Caco-2 (cell line): Measurements from ENCODE around the gene ZBTB16. TPM values are rescaled to one million over a fixed set of nuclear protein-coding genes. Genes with fewer than 3 reads are reported as not detected.
A peak's percentile ranks its signal among the peaks of the same experiment; 100 is the strongest.

Source experiments
- BruUV-seq: library from RNA; stranded (reverse); fragments of 400-500 nt; replicated peaks from 2 replicates; lab custom pipeline; 2021; lab: Mats Ljungman, UMichigan
- CTCF ChIA-PET: fragments of 300-600 bp; sonication (Branson Sonifier 250); formaldehyde crosslinking; loops from one replicate; lab custom pipeline; 2022; ENCODE audit warnings: antibody characterized with exemption; lab: Charles Lee
- POLR2A ChIA-PET: fragments of 300-600 bp; sonication (Branson Sonifier 250); formaldehyde crosslinking; loops from one replicate; lab custom pipeline; 2022; ENCODE audit warnings: antibody characterized with exemption; lab: Charles Lee
- DNase-seq, 2 experiments: peaks; one replicate each; pipeline versions ENCODE4 v3.0.0 to v3.0.0-alpha.2; 2020 to 2022
- H3K27me3 ChIP-seq: replicated peaks from 2 replicates; pipeline ENCODE4 v1.6.0; 2011; ENCODE audit warnings: low read length; ENCODE audit not compliant: control insufficient read depth, insufficient read depth
- H3K36me3 ChIP-seq: 2 replicates; pipeline ENCODE4 v1.5.1; 2011; ENCODE audit warnings: low read length; ENCODE audit not compliant: control insufficient read depth, insufficient read depth
- H3K4me1 ChIP-seq: fragments of 250-450 bp; sonication (Bioruptor Pico); 2 replicates; pipeline ENCODE4 v1.5.1; 2020; ENCODE audit warnings: mild to moderate bottlenecking
- H3K4me3 ChIP-seq: 2 replicates; pipeline ENCODE4 v1.5.1; 2011; ENCODE audit warnings: low read depth, mild to moderate bottlenecking, control low read depth, low read length
- H3K9me3 ChIP-seq: fragments of 250-450 bp; sonication (Bioruptor Pico); 2 replicates; pipeline ENCODE4 v1.5.1; 2020; ENCODE audit warnings: mild to moderate bottlenecking, moderate library complexity
- H3K27ac Mint-ChIP-seq: one replicate; pipeline ENCODE4 v1.8.0; 2022; ENCODE audit warnings: mixed read lengths; ENCODE audit not compliant: unreplicated experiment
- H3K27me3 Mint-ChIP-seq: one replicate; pipeline ENCODE4 v1.8.0; 2022; ENCODE audit warnings: mixed read lengths; ENCODE audit not compliant: insufficient read depth, unreplicated experiment
- H3K36me3 Mint-ChIP-seq: one replicate; pipeline ENCODE4 v1.8.0; 2022; ENCODE audit warnings: mild to moderate bottlenecking, mixed read lengths; ENCODE audit not compliant: insufficient read depth, unreplicated experiment
- H3K4me1 Mint-ChIP-seq: one replicate; pipeline ENCODE4 v1.8.0; 2022; ENCODE audit warnings: low read depth, mixed read lengths; ENCODE audit not compliant: unreplicated experiment
- H3K4me3 Mint-ChIP-seq: one replicate; pipeline ENCODE4 v1.8.0; 2022; ENCODE audit warnings: mild to moderate bottlenecking, moderate library complexity, mixed read lengths; ENCODE audit not compliant: unreplicated experiment
- H3K9me3 Mint-ChIP-seq: one replicate; pipeline ENCODE4 v1.8.0; 2022; ENCODE audit warnings: mixed read lengths; ENCODE audit not compliant: unreplicated experiment
- intact Hi-C: fragments of 100-400 bp; cut with micrococcal nuclease; formaldehyde crosslinking; loops from one replicate; pipeline ENCODE4 v1.10.0; 2022; ENCODE audit not compliant: unreplicated experiment
- total RNA-seq: library from RNA; stranded (reverse); gene quantifications from 2 replicates; pipeline ENCODE4 v1.2.3, GENCODE V29; 2022
- TF ChIP-seq, protein P1 (sequence below), 2 experiments: fragments of 200-600 bp in 1 of 2; IDR thresholded peaks; 1 replicate in 1 of 2; 2 replicates in 1 of 2; pipeline versions ENCODE4 v1.5.1 to v1.8.0; 2011 to 2022; ENCODE audit warnings: antibody characterized with exemption in 1 of 2, control low read depth in 1 of 2, inconsistent platforms in 1 of 2, low read depth in 1 of 2, low read length in 1 of 2, mild to moderate bottlenecking in 1 of 2, moderate library complexity in 1 of 2; ENCODE audit not compliant: insufficient read depth in 1 of 2, severe bottlenecking in 1 of 2, unreplicated experiment in 1 of 2

Gene ZBTB16
- total RNA-seq, 1 experiment from 2014 or later: 12.7 TPM

DNA sequence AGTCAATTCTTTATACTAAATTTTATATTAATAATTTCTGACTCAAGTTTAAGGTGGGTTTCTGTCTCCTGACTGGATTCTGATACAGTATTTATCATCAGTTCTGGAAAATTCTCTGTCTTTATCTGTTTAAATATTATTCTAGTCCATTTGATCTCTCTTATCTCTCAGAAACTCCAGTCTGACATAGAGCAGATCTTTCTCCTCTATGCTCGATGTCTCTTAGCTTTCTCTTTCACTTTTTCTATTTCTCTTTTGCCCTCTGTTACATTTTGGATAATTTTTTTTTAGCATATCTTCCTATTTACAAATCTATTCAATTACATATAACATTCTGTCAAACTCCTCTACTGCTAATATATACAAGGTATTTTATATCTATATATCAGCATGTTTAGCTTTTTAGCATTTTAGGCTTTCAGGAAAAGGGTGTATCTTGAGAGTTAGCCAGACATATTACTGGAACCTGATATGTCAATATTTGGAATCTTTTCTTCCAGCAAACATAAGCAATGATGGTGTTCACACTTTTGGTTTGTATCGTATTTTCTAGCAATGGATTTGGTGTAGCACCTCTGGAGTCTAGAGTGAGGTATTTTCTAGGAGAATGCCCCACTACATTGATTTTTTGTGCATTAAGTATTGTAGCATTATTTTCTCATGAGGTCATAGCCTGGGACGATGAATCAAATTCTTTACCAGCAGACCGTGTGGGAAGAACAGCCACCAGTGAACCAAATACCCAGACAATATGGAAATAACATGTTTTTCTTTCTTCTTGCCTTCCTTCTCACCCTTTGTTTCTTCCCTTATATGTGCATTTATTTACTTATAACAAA, 232.6 kb downstream of the ZBTB16 start:
- H3K9me3 Mint-ChIP-seq: no peaks in the 10 kb centered on the region
- no peaks in the 10 kb centered on the region for H3K36me3 ChIP-seq
- H3K27me3 Mint-ChIP-seq: no peaks in the 10 kb centered on the region
- DNase-seq: no peak
- peaks cover 23% of the 10 kb centered on the region for H3K4me1 Mint-ChIP-seq
- no peak overlapping the region for H3K4me3 ChIP-seq
- no peaks in the 10 kb centered on the region for H3K9me3 ChIP-seq
- no peaks in the 10 kb centered on the region for H3K27me3 ChIP-seq
- no peaks in the 10 kb centered on the region for H3K36me3 Mint-ChIP-seq
- H3K4me1 ChIP-seq: peaks cover 27% of the 10 kb centered on the region; the same call in 1 of the 2 replicates
- BruUV-seq: no TSS peak
- ChIA-PET CTCF (no interaction called here), POLR2A (no interaction called here)
- no peak overlapping the region for H3K27ac Mint-ChIP-seq
- intact Hi-C loops: no loop called here
- TF ChIP-seq, protein P1, sequence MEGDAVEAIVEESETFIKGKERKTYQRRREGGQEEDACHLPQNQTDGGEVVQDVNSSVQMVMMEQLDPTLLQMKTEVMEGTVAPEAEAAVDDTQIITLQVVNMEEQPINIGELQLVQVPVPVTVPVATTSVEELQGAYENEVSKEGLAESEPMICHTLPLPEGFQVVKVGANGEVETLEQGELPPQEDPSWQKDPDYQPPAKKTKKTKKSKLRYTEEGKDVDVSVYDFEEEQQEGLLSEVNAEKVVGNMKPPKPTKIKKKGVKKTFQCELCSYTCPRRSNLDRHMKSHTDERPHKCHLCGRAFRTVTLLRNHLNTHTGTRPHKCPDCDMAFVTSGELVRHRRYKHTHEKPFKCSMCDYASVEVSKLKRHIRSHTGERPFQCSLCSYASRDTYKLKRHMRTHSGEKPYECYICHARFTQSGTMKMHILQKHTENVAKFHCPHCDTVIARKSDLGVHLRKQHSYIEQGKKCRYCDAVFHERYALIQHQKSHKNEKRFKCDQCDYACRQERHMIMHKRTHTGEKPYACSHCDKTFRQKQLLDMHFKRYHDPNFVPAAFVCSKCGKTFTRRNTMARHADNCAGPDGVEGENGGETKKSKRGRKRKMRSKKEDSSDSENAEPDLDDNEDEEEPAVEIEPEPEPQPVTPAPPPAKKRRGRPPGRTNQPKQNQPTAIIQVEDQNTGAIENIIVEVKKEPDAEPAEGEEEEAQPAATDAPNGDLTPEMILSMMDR (IDR thresholded peaks at IDR 0.05; ENCODE audit: insufficient read depth in 1 of 2, low read depth in 1 of 2, low read length in 1 of 2, severe bottlenecking in 1 of 2, unreplicated experiment in 1 of 2): no peak
- no peak overlapping the region for H3K4me3 Mint-ChIP-seq

DNA sequence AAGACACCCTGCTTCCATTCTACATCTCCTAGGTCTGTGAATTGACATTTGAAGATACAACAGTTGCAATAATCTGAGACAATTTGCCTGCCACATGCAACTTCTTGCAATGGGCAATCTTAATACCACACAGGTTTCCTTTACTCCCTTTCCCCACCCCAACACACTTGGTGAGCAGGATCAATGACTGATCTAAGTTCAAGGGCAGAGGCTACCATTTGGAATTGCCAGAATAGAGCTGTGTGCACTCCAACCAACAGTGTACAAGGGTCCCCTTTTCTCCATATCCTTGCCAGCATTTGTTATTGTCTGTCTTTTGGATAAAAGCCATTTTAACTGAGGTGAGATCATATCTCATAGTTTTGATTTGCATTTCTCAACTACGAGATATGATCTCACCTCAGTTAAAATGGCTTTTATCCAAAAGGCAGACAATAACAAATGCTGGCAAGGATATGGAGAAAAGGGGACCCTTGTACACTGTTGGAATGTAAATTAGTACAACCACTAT, 233.7 kb downstream of the ZBTB16 start:
- H3K9me3 Mint-ChIP-seq: no peaks in the 10 kb centered on the region
- H3K27ac Mint-ChIP-seq: no peak overlapping the region
- BruUV-seq: no TSS peak
- no peaks in the 10 kb centered on the region for H3K27me3 Mint-ChIP-seq
- H3K36me3 ChIP-seq: no peaks in the 10 kb centered on the region
- H3K4me3 ChIP-seq: no peak overlapping the region
- intact Hi-C loops: no loop called here
- ChIA-PET CTCF (no interaction called here), POLR2A (no interaction called here)
- H3K4me1 ChIP-seq: peaks cover 24% of the 10 kb centered on the region; the same call in 1 of the 2 replicates
- no peaks in the 10 kb centered on the region for H3K9me3 ChIP-seq
- no peaks in the 10 kb centered on the region for H3K27me3 ChIP-seq
- no peak overlapping the region for H3K4me3 Mint-ChIP-seq
- H3K4me1 Mint-ChIP-seq: peaks cover 23% of the 10 kb centered on the region
- TF ChIP-seq, protein P1 (IDR thresholded peaks at IDR 0.05; ENCODE audit: insufficient read depth in 1 of 2, low read depth in 1 of 2, low read length in 1 of 2, severe bottlenecking in 1 of 2, unreplicated experiment in 1 of 2): no peak
- no peaks in the 10 kb centered on the region for H3K36me3 Mint-ChIP-seq
- no peak for DNase-seq

DNA sequence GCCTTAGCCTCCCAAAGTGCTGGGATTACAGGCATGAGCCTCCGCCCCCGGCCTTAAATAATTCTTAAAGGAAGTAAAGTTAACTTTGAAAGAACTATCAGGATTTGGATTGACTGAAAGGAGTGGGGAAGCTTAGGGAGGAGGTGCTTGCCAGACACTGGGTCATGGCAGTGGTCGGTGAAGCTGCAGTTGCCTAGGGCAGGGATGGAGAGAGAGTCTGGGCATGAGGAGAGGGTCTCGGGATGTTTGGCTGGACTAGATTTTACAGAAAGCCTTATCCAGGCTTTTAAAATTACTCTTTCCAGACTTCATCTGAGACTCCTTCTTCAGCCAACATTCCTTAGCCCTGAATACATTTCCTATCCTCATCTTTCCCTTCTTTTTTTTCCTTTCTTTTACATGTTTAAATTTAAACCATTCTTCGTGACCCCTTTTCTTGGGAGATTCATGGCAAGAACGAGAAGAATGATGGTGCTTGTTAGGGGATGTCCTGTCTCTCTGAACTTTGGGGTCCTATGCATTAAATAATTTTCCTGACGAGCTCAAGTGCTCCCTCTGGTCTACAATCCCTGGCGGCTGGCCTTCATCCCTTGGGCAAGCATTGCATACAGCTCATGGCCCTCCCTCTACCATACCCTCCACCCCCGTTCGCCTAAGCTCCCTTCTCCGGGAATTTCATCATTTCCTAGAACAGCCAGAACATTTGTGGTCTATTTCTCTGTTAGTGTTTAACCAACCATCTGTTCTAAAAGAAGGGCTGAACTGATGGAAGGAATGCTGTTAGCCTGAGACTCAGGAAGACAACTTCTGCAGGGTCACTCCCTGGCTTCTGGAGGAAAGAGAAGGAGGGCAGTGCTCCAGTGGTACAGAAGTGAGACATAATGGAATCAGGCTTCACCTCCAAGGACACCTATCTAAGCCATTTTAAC, 236.4 kb downstream of the ZBTB16 start, which contains the start of gene NNMT:
TSS of gene NNMT (plus strand) at position 724 of the 929 bp plus-strand sequence. CDS start at position 882, 158 bp downstream.
- TF ChIP-seq, protein P1 (IDR thresholded peaks at IDR 0.05; ENCODE audit: insufficient read depth in 1 of 2, low read depth in 1 of 2, low read length in 1 of 2, severe bottlenecking in 1 of 2, unreplicated experiment in 1 of 2): no peak
- no peak for DNase-seq
- Histone ChIP-seq H3K4me1 (peaks cover 23% of the 10 kb centered on the region; the same call in 1 of the 2 replicates), H3K4me3 (no peak within 1 kb of the TSS), H3K27me3 (no peaks in the 10 kb centered on the region), H3K36me3 (no peaks in the 10 kb centered on the region), H3K9me3 (no peaks in the 10 kb centered on the region)
- CTCF ChIA-PET: interaction anchor here (0.5 to 1.4 kb wide), 2 partner anchors 20 to 36 kb away, joined by 3 read pairs; no protein-coding TSS in a partner anchor
- BruUV-seq: no TSS peak
- intact Hi-C loops: no loop called here
- Mint-ChIP-seq H3K27me3 (peaks cover 2% of the 10 kb centered on the region), H3K27ac (peak within 1 kb of the TSS; percentile 42), H3K36me3 (no peaks in the 10 kb centered on the region), H3K4me1 (peaks cover 15% of the 10 kb centered on the region), H3K4me3 (no peak within 1 kb of the TSS), H3K9me3 (peaks cover under 1% of the 10 kb centered on the region)
- POLR2A ChIA-PET: no interaction called here
